Subcutaneous abdominal adipose tissue (tissue), 5 donors: Measurements from ENCODE around the gene RAP1GDS1.

ENCODE experiments used
- H3K27ac ChIP-seq: one replicate; pipeline ENCODE4 v1.7.0; 2013; ENCODE audit warnings: low read depth, mild to moderate bottlenecking, inconsistent platforms, low read length, moderate library complexity
- H3K27me3 ChIP-seq, 5 donors: one replicate each; pipeline ENCODE4 v1.7.0; 2013; ENCODE audit warnings: low read length in 5 of 5, inconsistent platforms in 1 of 5; ENCODE audit not compliant: control insufficient read depth in 5 of 5, insufficient read depth in 4 of 5
- H3K36me3 ChIP-seq, 5 donors: one replicate each; pipeline ENCODE4 v1.7.0; 2013; ENCODE audit warnings: low read length in 5 of 5; ENCODE audit not compliant: control insufficient read depth in 5 of 5, insufficient read depth in 5 of 5
- H3K4me1 ChIP-seq, 5 donors: one replicate each; pipeline ENCODE4 v1.7.0; 2013; ENCODE audit warnings: low read length in 5 of 5, mild to moderate bottlenecking in 3 of 5, moderate library complexity in 1 of 5; ENCODE audit not compliant: control insufficient read depth in 5 of 5, insufficient read depth in 5 of 5
- H3K4me3 ChIP-seq, 5 donors: one replicate each; pipeline ENCODE4 v1.7.0; 2013; ENCODE audit warnings: low read length in 5 of 5, low read depth in 1 of 5
- H3K9ac ChIP-seq, 5 donors: one replicate each; pipeline ENCODE4 v1.7.0; 2013; ENCODE audit warnings: low read length in 5 of 5, mild to moderate bottlenecking in 4 of 5, moderate library complexity in 3 of 5
- H3K9me3 ChIP-seq, 5 donors: one replicate each; pipeline ENCODE4 v1.7.0; 2013; ENCODE audit warnings: low read length in 5 of 5; ENCODE audit not compliant: control insufficient read depth in 5 of 5
- donor health status: healthy.
- donor health status: healthy.
- donor health status: healthy.
- donor health status: healthy.
- donor health status: healthy.

Gene RAP1GDS1

DNA sequence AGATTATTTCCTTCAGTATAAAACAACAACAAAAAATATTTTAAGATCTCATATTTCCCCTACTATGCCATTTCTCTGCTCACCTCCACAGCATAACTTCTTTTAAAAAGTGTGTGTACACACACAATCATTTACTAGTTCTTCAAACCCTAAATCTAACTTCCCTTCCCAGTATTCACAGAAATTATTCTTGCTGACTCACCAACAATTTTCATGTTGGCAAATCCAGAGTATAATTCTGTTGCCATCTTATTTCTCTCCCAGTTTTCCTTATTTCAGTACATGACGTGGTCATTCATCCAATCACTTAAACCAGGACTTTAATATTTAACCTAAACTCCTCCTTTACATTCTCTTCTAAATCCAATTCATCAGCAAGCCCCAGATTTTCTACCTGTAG lies 11.4 kb upstream of the RAP1GDS1 start:
- no peaks in the 10 kb centered on the region for H3K36me3 ChIP-seq
- peaks cover 0 to 4% (median 0%) of the 10 kb centered on the region in 5 donors for H3K9me3 ChIP-seq
- H3K4me1 ChIP-seq = no peaks in the 10 kb centered on the region
- peaks cover 0 to 4% (median 0%) of the 10 kb centered on the region in 5 donors for H3K27me3 ChIP-seq
- H3K4me3 ChIP-seq = no peak overlapping the region
- H3K27ac ChIP-seq = no peak overlapping the region
- no peak overlapping the region for H3K9ac ChIP-seq

- Histone ChIP-seq H3K9ac (no peak overlapping the region), H3K9me3 (peaks cover 0 to 4% (median 0%) of the 10 kb centered on the region in 5 donors), H3K4me1 (no peaks in the 10 kb centered on the region), H3K36me3 (no peaks in the 10 kb centered on the region), H3K4me3 (no peak overlapping the region), H3K27ac (no peak overlapping the region), H3K27me3 (peaks cover 0 to 4% (median 0%) of the 10 kb centered on the region in 5 donors)
Observed at GRCh38 chr4:98253499-98253898, 7.7 kb upstream of the RAP1GDS1 start.

DNA sequence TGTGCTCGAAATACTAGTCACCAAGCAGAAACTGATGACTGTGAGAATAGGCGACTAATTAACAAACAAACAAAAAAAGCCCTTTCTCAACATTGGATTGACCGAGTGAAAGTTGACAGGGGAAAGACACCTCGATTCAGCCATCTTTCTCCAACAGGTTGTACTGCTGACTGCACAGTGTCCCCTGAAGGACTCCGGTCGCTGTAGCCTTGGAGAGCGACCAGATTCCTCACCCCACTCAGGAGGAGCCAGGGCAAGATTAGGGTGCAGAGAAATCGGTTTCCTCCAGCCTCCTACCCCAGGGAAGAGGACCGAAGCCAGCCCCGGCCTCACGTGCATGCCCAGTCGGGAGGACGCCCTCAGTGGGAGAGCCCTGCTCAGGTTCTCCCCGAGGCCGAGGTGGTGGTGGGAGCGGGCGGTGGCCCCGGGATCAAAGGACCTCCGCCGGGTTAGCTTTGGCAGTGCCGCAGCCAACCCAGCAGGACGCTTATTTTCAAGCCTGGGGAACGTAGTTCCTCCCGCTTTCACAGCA lies 1.1 kb upstream of the RAP1GDS1 start:
- H3K9me3 ChIP-seq = no peaks in the 10 kb centered on the region
- H3K27me3 ChIP-seq = no peaks in the 10 kb centered on the region
- H3K4me1 ChIP-seq = peaks cover 0 to 30% (median 25%) of the 10 kb centered on the region in 5 donors
- H3K27ac ChIP-seq = peak overlapping the region; percentile 95
- peak overlapping the region; percentile 90 to 95 (median 91) for H3K9ac ChIP-seq
- H3K4me3 ChIP-seq = peak overlapping the region; percentile 87 to 92 (median 87)
- H3K36me3 ChIP-seq = no peaks in the 10 kb centered on the region

- peak overlapping the region; percentile 84 to 97 (median 88) for H3K4me3 ChIP-seq
- H3K4me1 ChIP-seq = peaks cover 0 to 30% (median 25%) of the 10 kb centered on the region in 5 donors
- no peaks in the 10 kb centered on the region for H3K36me3 ChIP-seq
- peak overlapping the region; percentile 63 to 87 (median 76) for H3K9ac ChIP-seq
- no peaks in the 10 kb centered on the region for H3K9me3 ChIP-seq
- H3K27me3 ChIP-seq = no peaks in the 10 kb centered on the region
- H3K27ac ChIP-seq = peak overlapping the region; percentile 92
Observed at GRCh38 chr4:98261405-98262291, 464 bp downstream of the RAP1GDS1 start.

- H3K27ac ChIP-seq = peak overlapping the region; percentile 92
- H3K4me1 ChIP-seq = peaks cover 0 to 30% (median 25%) of the 10 kb centered on the region in 5 donors
- H3K9ac ChIP-seq = peak overlapping the region in 4 of 5 donors; percentile 63 to 87 (median 78)
- H3K4me3 ChIP-seq = peak overlapping the region; percentile 84 to 97 (median 88)
- no peaks in the 10 kb centered on the region for H3K27me3 ChIP-seq
- H3K9me3 ChIP-seq = no peaks in the 10 kb centered on the region
- no peaks in the 10 kb centered on the region for H3K36me3 ChIP-seq
Observed at GRCh38 chr4:98262431-98262830, 1.2 kb downstream of the RAP1GDS1 start.

- Histone ChIP-seq H3K9me3 (no peaks in the 10 kb centered on the region), H3K27ac (no peak overlapping the region), H3K4me3 (no peak overlapping the region), H3K9ac (no peak overlapping the region), H3K4me1 (peaks cover 0 to 10% (median 5%) of the 10 kb centered on the region in 5 donors), H3K27me3 (no peaks in the 10 kb centered on the region), H3K36me3 (no peaks in the 10 kb centered on the region)
Observed at GRCh38 chr4:98267498-98267897, 6.3 kb downstream of the RAP1GDS1 start.

DNA sequence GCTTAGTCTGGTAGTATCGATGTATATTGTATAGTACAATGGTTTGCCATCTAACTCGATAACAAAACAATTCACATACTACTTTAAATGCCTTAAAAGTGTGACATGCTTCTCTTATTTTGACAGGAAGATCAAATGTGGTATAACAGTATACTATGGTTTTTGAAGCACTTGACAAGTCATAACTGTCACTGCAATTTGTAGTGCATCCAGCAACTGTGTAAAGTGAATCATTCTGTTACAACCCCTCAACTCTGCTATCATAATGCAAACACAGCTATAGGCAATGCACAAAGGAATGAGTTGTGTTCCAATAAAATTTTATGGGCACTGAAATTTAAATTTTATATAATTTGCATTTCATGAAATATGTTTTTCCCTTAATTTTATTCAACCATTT lies 14.0 kb downstream of the RAP1GDS1 start:
- Histone ChIP-seq H3K27ac (no peak overlapping the region), H3K4me1 (no peaks in the 10 kb centered on the region), H3K4me3 (no peak overlapping the region), H3K9me3 (peaks cover 0 to 4% (median 0%) of the 10 kb centered on the region in 5 donors), H3K27me3 (no peaks in the 10 kb centered on the region), H3K36me3 (peaks cover 0 to 2% (median 0%) of the 10 kb centered on the region in 5 donors), H3K9ac (no peak overlapping the region)

- no peaks in the 10 kb centered on the region for H3K36me3 ChIP-seq
- H3K27ac ChIP-seq = no peak overlapping the region
- H3K9me3 ChIP-seq = no peaks in the 10 kb centered on the region
- no peaks in the 10 kb centered on the region for H3K4me1 ChIP-seq
- no peaks in the 10 kb centered on the region for H3K27me3 ChIP-seq
- no peak overlapping the region for H3K4me3 ChIP-seq
- no peak overlapping the region for H3K9ac ChIP-seq
Observed at GRCh38 chr4:98283219-98284189, 22.3 kb downstream of the RAP1GDS1 start.

DNA sequence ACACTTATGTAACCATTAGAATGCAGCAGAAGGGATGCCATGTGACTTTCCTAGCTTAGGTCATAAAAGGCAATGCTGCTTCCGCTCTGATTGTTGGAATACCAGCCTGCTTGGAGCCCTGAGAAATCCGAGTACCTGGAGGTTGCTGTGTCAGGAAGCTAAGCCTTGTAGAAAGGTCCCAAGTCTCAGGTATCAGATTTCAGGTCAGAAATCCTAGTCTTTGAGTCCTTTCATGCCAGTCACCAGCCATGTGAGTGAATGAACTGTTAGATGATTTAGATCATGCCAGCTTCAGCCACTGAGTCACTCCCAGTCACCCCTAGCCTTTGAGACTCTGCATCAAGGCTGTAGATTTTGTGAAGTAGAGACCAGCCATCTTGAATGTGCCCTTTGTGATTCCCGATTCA lies 23.5 kb downstream of the RAP1GDS1 start:
- H3K9ac ChIP-seq = no peak overlapping the region
- no peak overlapping the region for H3K27ac ChIP-seq
- no peaks in the 10 kb centered on the region for H3K27me3 ChIP-seq
- no peaks in the 10 kb centered on the region for H3K36me3 ChIP-seq
- no peak overlapping the region for H3K4me3 ChIP-seq
- H3K9me3 ChIP-seq = no peaks in the 10 kb centered on the region
- H3K4me1 ChIP-seq = no peaks in the 10 kb centered on the region
